ENCODE measurements around the gene CD300E. TPM values are rescaled to one million over a fixed set of nuclear protein-coding genes. Genes with fewer than 3 reads are reported as not detected.
A peak's percentile ranks its signal among the peaks of the same experiment; 100 is the strongest.

The CD300E gene
- total RNA-seq (2022) (not detected in 2 replicates), Bru-seq, nascent RNA (not detected), BruChase-seq, experiment 1, labeled RNA remaining after a 6-hour chase (not detected), BruChase-seq, experiment 2, labeled RNA remaining after a 2-hour chase (not detected)
- long read RNA-seq = 0 reads

- H3K27ac Mint-ChIP-seq (ENCODE audit: unreplicated experiment) = no peak within 1 kb of the TSS
- peaks cover 99% of the 10 kb centered on the region for H3K27me3 Mint-ChIP-seq (ENCODE audit: unreplicated experiment)
- H3K4me3 Mint-ChIP-seq (ENCODE audit: low read depth, unreplicated experiment) = no peak within 1 kb of the TSS
- CTCF ChIA-PET = no interaction called here
- intact Hi-C loops (cut with micrococcal nuclease; ENCODE audit: unreplicated experiment) = no loop called here
- peaks cover 3% of the 10 kb centered on the region for H3K9me3 Mint-ChIP-seq (ENCODE audit: low read depth, unreplicated experiment)
- H3K4me1 Mint-ChIP-seq (ENCODE audit: low read depth, unreplicated experiment) = no peaks in the 10 kb centered on the region
- no TSS peak for BruUV-seq (replicated peaks)
- no peak for TF ChIP-seq CTCF (IDR thresholded peaks at IDR 0.05; ENCODE audit: unreplicated experiment)
- H3K36me3 Mint-ChIP-seq (ENCODE audit: insufficient read depth, unreplicated experiment) = no peaks in the 10 kb centered on the region
- no peak for DNase-seq
Measured at GRCh38 chr17:74623693-74624093, at the start of gene CD300E. TSS of gene CD300E (minus strand) at chr17:74623738. CDS start at chr17:74623621, 117 bp downstream.

GRCh38 chr17:74671031-74671771, 47.7 kb upstream of the CD300E start:
- no peak overlapping the region for H3K27ac Mint-ChIP-seq (ENCODE audit: unreplicated experiment)
- intact Hi-C loops (cut with micrococcal nuclease; ENCODE audit: unreplicated experiment) = no loop called here
- H3K27me3 Mint-ChIP-seq (ENCODE audit: unreplicated experiment) = peaks cover 85% of the 10 kb centered on the region
- CTCF ChIA-PET = interaction anchor here (1.3 kb wide), 1 partner anchor 65 kb away, joined by 4 read pairs; the partner anchor contains the start of gene RAB37
- TF ChIP-seq CTCF (IDR thresholded peaks at IDR 0.05; ENCODE audit: unreplicated experiment) = no peak
- no peaks in the 10 kb centered on the region for H3K36me3 Mint-ChIP-seq (ENCODE audit: insufficient read depth, unreplicated experiment)
- peak; percentile 15 for DNase-seq
- BruUV-seq (replicated peaks) = no TSS peak
- no peaks in the 10 kb centered on the region for H3K4me1 Mint-ChIP-seq (ENCODE audit: low read depth, unreplicated experiment)
- H3K4me3 Mint-ChIP-seq (ENCODE audit: low read depth, unreplicated experiment) = no peak overlapping the region
- no peaks in the 10 kb centered on the region for H3K9me3 Mint-ChIP-seq (ENCODE audit: low read depth, unreplicated experiment)

GRCh38 chr17:74670329-74670728, 46.8 kb upstream of the CD300E start:
- Mint-ChIP-seq H3K4me1 (ENCODE audit: low read depth, unreplicated experiment) (no peaks in the 10 kb centered on the region), H3K27ac (ENCODE audit: unreplicated experiment) (no peak overlapping the region), H3K27me3 (ENCODE audit: unreplicated experiment) (peaks cover 82% of the 10 kb centered on the region), H3K9me3 (ENCODE audit: low read depth, unreplicated experiment) (no peaks in the 10 kb centered on the region), H3K4me3 (ENCODE audit: low read depth, unreplicated experiment) (no peak overlapping the region), H3K36me3 (ENCODE audit: insufficient read depth, unreplicated experiment) (no peaks in the 10 kb centered on the region)
- no peak for TF ChIP-seq CTCF (IDR thresholded peaks at IDR 0.05; ENCODE audit: unreplicated experiment)
- no peak for DNase-seq
- no TSS peak for BruUV-seq (replicated peaks)
- CTCF ChIA-PET = no interaction called here
- intact Hi-C loops (cut with micrococcal nuclease; ENCODE audit: unreplicated experiment) = no loop called here

- BruUV-seq (replicated peaks) = no TSS peak
- H3K36me3 Mint-ChIP-seq (ENCODE audit: insufficient read depth, unreplicated experiment) = no peaks in the 10 kb centered on the region
- H3K4me1 Mint-ChIP-seq (ENCODE audit: low read depth, unreplicated experiment) = no peaks in the 10 kb centered on the region
- CTCF ChIA-PET = no interaction called here
- TF ChIP-seq CTCF (IDR thresholded peaks at IDR 0.05; ENCODE audit: unreplicated experiment) = no peak
- no peak overlapping the region for H3K27ac Mint-ChIP-seq (ENCODE audit: unreplicated experiment)
- no peaks in the 10 kb centered on the region for H3K9me3 Mint-ChIP-seq (ENCODE audit: low read depth, unreplicated experiment)
- H3K4me3 Mint-ChIP-seq (ENCODE audit: low read depth, unreplicated experiment) = no peak overlapping the region
- peaks cover 91% of the 10 kb centered on the region for H3K27me3 Mint-ChIP-seq (ENCODE audit: unreplicated experiment)
- no peak for DNase-seq
- intact Hi-C loops (cut with micrococcal nuclease; ENCODE audit: unreplicated experiment) = no loop called here
Measured at GRCh38 chr17:74663561-74663960, 40.0 kb upstream of the CD300E start.
